ENCODE measurements around the gene HAND2. TPM values are rescaled to one million over a fixed set of nuclear protein-coding genes. Genes with fewer than 3 reads are reported as not detected.

Gene HAND2
- total RNA-seq, 1 donor = not detected

DNA sequence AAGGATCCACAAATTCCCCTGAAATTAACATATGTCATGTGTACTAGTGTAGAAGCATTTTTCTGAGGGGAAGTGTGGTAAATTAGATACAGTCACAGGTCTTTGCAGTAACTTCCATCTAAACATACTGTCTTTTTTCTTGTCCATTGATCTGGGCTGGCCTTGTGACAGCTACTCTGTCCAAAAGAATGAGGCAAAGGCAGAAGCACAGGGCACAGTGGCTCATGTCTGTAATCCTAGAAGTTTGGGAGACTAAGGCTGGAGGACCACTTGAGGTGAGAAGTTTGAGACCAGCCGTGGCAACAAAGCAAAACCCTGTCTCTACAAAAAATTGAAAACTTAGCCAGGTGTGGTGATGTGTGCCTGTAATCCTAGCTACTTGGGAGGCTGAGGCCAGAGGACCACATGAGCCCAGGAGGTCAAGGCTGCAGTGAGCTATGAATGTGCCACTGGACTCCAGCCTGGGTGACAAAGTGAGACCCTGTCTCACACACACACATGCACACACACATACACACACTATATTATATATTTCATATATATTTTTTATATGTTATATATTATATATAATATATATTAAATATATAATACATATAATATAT, 47.6 kb downstream of the HAND2 start:
- no peak for DNase-seq (ENCODE audit: low read depth in 2 of 3, low spot score in 2 of 3)

DNA sequence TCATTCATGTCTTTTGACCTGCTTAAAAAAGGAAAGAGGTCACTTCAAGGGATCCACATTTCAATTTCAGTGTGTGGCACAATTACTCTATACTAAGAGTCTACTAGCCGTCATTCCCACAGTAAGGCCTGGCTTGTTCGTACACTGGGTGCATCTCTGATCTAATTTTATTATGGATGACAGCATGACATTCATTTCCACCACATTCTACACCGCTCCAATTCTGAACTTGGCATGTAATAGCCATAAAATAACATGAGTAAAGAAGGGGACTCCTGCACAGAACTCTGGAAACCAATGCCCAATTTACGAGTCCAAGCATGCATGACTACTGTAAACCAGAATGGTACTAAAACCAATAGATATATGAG, 51.1 kb downstream of the HAND2 start:
- no peak for DNase-seq (ENCODE audit: low read depth in 2 of 3, low spot score in 2 of 3)

DNA sequence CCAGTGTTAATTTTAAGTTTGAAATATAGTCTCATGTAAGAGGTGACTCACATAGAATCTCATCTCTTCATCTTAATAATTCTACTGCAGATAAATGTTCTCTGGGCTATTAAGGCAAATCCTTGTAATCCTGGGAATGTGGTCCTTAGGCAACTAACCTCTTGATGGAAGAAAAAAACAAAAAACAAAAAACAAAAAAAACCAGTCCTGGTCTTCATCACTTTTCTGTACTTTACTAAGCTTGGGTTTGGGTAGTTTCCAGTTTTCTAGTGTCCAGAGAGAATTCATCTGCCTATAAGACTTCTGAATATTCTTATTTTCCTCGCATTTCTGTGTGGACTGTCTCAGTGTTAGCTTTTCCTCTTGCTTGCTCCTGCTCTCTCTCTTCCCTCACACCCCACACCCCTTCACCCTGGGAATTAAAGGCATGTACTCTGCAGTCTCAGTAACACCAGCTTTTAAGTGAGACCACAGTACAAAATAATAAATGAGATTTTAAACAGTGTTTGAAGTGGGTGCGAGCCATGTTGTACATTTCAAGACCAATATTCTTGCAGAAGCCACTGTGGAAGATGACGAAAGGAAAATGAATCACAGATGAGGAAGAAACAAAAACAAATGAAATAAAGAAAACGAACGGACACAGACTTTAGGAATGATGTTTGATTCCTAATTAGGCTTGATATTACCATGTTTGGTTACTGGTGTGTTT, 51.7 kb downstream of the HAND2 start:
- DNase-seq (ENCODE audit: low read depth in 2 of 3, low spot score in 2 of 3) = no peak

DNA sequence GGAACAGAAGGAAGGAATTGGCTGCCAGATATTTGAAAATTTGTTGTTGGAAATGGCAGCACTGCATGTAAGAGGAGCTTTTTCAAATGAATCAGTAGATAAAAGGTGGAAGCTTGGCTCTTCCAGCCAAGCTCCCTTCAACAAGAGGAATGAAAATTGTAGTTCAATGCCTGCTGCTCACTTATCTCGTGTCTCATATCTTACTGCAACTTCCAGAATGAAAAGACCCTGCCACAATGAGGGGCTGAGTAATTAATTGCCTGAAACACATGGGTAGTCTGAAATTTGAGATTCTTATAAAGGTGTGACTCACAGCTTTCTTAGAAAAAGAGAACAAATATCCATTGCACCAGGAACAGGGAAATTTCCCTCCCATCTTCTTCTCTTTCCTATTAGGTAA, 53.0 kb downstream of the HAND2 start:
- no peak for DNase-seq (ENCODE audit: low read depth in 2 of 3, low spot score in 2 of 3)

Other genes with a start within 250 kb of the HAND2 start
- gene HMGB2, start 195.9 kb downstream of the HAND2 start, total RNA-seq = 25.0 TPM
- 18.6 TPM for gene SAP30, start 159.3 kb downstream of the HAND2 start, total RNA-seq
- not detected for gene SCRG1, start 131.1 kb downstream of the HAND2 start, total RNA-seq

Measured in hematopoietic multipotent progenitor cell (in vitro differentiated cells).